OCI-LY3 (cell line): ENCODE results near the gene STRBP.

Source experiments
- CTCF ChIP-seq: fragments of 200-600, 300-600 bp; sonication (generic); IDR thresholded peaks from 2 replicates; pipeline ENCODE4 v1.5.1; 2014; ENCODE audit warnings: antibody characterized with exemption, low read length, low read depth
- EZH2phosphoT487 ChIP-seq: fragments of 200-600 bp; shearing (Covaris generic); IDR thresholded peaks from 2 replicates; pipeline ENCODE4 v1.6.1; 2018; ENCODE audit warnings: antibody characterized with exemption, mixed run types, low read depth

GRCh38 chr9:123196124-123196523 is 72.3 kb downstream of the STRBP start:
- TF ChIP-seq CTCF = no peak
- no peak for TF ChIP-seq EZH2phosphoT487
